Cerebellar nuclear complex (tissue), 1 donor: ENCODE data around the gene OLFML1.

Experiments used
- DNase-seq, 2 experiments: peaks; one replicate each; lab custom pipeline; 2025; lab: John Stamatoyannopoulos, UW

The OLFML1 gene

GRCh38 chr11:7480113-7480512, 5.2 kb upstream of the OLFML1 start:
- no peak for DNase-seq

DNA sequence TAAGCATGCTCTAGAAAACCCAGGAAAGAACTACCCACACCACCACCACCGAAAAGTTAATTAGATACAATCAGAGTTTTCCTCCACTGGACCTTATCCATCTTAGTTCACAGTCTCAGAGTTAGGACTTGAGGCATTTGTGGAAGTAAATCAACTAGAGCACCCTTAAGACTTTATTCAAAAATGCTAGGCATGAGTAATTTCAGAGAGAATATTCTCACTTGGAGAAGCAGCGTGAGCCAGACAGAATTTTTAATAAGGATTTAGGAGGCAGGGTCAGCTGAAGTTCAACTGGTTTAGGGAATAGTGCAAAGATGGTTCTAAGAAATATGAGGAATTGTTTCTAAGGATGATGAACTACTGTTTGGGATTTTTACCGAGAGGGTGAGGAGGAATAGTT, 1.2 kb upstream of the OLFML1 start:
- no peak for DNase-seq

GRCh38 chr11:7484645-7485044, 661 bp upstream of the OLFML1 start:
- DNase-seq, result no peak

DNA sequence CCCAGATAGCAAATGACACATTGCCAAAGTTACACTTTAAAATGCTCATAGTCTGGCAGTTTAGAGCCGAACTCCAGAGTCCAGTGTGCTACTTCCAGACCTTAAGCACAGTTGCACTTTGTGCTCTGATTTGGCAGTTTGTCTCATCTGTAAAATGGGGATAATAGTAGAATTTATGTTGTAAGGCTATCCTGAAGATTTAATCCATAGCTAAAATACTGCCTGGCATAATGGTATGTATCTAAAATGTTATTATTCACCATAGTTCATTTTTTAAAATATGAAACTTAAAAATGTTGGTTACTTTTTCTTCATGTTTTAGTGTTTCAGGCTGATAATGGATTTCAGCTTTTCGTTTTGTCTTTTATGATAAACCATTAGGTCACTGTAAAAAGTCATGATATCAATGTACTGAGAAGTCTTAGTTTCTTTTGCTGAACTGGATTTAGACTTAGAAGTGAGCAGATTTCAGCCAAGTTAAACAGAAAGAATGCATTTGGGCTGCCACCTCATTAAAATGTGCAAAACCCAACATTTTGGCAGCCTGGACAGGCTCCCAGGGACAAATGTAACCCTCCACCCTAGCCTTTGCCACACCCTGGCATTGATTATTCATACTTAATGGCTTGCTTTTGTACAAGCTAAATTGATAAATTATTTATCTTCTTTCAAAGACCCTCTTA, 933 bp downstream of the OLFML1 start:
- DNase-seq, result no peak

DNA sequence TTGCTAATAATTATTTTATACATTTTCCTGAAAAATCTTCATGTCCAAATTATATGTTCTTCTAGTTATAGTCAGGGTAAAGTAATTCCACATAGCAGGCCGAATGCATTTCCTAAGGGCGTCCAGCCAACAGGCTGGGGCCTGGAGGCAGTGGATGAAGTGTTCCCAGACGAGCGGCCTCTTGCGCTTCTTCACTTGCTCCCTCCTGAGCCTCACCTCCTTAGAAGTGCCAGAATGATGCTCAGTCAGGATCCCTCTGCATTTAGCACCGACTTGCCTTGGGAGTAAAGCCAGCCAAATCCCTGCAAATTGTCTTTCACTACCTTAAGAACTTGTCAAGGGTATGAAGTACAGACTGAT, 1.5 kb downstream of the OLFML1 start:
- no peak for DNase-seq

DNA sequence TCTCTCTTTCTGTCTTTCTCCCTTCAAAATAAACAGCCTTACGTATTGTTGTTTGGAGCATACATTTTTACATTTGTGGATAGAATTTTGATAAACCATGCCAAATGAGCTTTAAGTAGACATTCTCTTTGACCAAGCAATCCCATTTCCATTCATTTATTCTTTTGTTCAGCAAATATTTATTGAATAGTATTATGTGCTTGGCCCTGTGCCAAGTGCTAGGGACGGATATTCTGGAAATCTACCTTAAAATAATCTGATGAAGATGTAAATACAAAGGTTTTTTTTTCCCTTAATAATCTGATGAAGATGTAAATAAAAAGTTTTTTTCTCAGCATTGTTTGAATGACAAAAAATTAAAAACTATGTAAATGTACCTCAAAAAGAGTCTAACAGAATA, 2.1 kb downstream of the OLFML1 start:
- no peak for DNase-seq

GRCh38 chr11:7488681-7489080, 3.4 kb downstream of the OLFML1 start:
- DNase-seq, result no peak

GRCh38 chr11:7489376-7489775, 4.1 kb downstream of the OLFML1 start:
- no peak for DNase-seq

- no peak for DNase-seq
These were observed 4.7 kb downstream of the OLFML1 start for GRCh38 chr11:7490054-7490453.

- no peak for DNase-seq
These were observed 5.2 kb downstream of the OLFML1 start for GRCh38 chr11:7490535-7490934.

- no peak for DNase-seq
These were observed 6.9 kb downstream of the OLFML1 start for GRCh38 chr11:7492253-7492652.

GRCh38 chr11:7493670-7494069, 8.4 kb downstream of the OLFML1 start:
- DNase-seq, result no peak

DNA sequence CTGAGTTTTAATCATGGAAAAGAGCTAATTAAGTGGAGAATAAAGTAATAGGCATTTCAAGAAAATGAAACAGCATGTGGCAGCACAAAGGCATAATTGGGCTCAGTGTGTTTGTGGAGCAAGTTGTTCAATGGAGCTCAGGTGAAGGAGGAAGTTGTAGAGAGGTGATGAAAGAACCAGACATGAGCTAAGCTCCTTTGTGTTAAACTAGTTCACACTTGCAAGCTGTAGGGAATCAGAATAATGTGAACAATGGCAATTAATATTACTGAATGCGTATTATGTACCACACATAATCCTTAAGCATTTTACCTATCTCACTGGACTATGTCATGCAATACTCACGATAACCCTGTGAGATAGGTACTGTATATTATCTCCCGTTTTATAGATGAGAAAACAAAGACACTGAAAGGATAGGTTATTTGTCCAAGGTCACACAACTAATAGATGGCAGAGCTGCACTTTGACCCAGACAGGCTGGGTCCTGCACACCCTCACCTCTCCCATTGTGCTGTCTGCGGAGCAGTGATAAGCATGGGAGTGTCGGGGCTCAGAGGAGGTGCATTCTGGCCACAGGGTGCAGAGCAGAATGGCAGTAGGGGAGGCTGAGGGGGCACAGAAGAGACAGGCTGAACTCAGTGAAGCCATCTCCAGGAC, 8.9 kb downstream of the OLFML1 start:
- DNase-seq, result no peak

DNA sequence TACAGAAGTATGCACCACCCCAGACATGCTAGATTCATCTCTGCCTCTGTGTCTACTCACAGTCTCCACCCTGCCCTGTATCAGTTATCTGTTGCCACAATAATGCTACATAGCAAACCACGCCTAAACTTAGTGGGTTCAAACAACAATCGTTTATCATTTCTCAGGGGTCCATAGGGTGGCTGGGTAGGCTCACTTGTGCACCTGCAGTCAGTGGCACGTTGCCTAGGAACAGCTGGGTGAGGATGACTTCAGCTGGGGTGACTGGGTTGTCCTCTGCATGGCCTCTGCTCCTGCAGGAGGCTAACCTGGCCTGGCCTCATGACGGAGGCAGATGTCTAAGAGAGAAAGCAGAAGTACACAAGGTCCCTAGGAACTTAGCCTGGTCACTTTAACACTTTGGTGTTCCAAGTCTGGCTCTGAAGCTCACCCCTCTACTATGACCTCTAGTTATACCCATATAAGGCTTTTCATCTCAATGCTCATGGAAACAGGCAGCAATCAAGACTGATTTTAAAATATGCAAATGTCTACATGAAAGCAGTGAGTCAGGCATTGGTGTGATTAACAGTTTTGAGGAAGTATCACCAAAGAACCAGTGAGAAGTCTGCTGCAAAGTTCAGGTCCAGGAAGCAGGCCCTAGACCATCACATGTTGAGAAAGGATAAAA, 10.7 kb downstream of the OLFML1 start:
- DNase-seq, result no peak

GRCh38 chr11:7498193-7498592, 12.9 kb downstream of the OLFML1 start:
- DNase-seq, result no peak

GRCh38 chr11:7499081-7499480, 13.8 kb downstream of the OLFML1 start:
- DNase-seq, result no peak

DNA sequence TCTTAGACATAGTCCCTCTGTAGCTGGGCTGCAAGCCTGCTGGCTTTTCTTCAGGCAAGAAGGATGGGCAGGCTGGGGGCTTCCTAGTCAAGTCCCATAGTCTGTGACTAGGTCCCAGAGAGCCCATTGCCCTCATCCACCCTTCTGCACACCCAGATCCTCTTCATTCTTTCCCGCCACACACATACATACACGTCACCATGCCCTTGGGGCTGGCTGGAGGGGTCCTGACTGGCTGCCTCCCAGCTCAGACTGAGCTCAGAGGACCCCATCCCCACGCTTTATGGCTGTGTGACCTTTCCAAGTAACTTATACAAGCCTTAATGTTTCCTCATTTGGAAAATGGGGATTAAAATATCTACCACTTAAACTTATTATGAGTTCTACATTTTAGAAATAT, 14.9 kb downstream of the OLFML1 start:
- no peak for DNase-seq

GRCh38 chr11:7501251-7501650, 15.9 kb downstream of the OLFML1 start:
- DNase-seq, result no peak

GRCh38 chr11:7501894-7502293, 16.6 kb downstream of the OLFML1 start:
- DNase-seq, result no peak

- DNase-seq, result no peak
These were observed 20.9 kb downstream of the OLFML1 start for GRCh38 chr11:7506243-7506642.

- DNase-seq, result no peak
These were observed 22.8 kb downstream of the OLFML1 start for GRCh38 chr11:7508087-7508486.

DNA sequence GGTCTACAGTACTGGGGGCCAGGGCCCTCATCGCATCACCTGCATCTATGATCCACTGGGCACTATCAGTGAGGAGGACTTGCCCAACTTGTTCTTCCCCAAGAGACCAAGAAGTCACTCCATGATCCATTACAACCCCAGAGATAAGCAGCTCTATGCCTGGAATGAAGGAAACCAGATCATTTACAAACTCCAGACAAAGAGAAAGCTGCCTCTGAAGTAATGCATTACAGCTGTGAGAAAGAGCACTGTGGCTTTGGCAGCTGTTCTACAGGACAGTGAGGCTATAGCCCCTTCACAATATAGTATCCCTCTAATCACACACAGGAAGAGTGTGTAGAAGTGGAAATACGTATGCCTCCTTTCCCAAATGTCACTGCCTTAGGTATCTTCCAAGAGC, 24.7 kb downstream of the OLFML1 start:
- DNase-seq, result no peak

GRCh38 chr11:7511401-7511800, 26.1 kb downstream of the OLFML1 start:
- no peak for DNase-seq
